GM19239 (cell line): ENCODE results near the gene ALDH3A2.

ENCODE experiments used
- DNase-seq: peaks from one replicate; pipeline ENCODE4 v3.0.0; 2011; ENCODE audit warnings: low spot score; ENCODE audit not compliant: insufficient read length
- FAIRE-seq: peaks from 2 replicates; lab custom pipeline; 2011; peaks lifted over from hg19 to GRCh38; lab: Jason Lieb, UNC

Gene ALDH3A2

GRCh38 chr17:19648475-19649273, at the start of gene ALDH3A2:
TSS of gene ALDH3A2 (plus strand) at chr17:19648751. CDS start at chr17:19648972, 221 bp downstream.
- peak; percentile 96 for DNase-seq
- FAIRE-seq, result peak; percentile 81

DNA sequence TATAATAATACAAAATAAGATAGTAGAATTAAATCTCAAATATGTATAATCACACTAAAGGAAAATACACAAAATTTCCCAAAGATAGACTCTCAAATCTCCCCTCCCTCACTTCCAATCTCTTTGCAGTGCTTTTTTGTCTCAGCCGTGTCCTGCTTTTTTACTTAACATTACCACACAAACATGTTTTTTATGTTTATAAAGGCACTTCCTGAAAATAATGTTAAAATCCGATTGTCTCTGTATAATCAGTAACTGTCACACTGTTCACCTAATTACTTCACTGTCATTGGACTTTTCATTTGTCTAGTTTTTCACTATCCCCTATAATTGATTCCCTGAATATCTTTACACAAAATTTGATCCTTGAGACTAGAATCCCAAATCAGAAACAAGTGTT, 38.2 kb upstream of the ALDH3A2 start:
- DNase-seq (no peak), FAIRE-seq (no peak)

DNA sequence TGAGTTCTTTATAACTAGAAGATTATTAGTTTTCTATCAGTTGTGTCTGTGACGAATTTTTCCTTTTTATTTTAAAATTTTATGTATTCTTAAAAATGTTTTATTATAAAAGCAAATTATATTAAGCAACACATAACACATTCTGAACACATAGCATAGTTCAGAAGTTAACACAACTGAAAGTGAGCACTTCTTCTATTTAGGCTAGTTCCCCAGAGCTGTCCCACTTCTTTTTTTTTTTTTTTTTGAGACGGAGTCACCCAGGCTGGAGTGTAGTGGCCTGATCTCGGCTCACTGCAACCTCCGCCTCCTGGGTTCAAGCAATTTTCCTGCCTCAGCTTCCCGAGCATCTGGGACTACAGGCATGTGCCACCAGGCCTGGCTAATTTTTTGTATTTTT, 37.7 kb upstream of the ALDH3A2 start:
- DNase-seq, result no peak
- no peak for FAIRE-seq

DNA sequence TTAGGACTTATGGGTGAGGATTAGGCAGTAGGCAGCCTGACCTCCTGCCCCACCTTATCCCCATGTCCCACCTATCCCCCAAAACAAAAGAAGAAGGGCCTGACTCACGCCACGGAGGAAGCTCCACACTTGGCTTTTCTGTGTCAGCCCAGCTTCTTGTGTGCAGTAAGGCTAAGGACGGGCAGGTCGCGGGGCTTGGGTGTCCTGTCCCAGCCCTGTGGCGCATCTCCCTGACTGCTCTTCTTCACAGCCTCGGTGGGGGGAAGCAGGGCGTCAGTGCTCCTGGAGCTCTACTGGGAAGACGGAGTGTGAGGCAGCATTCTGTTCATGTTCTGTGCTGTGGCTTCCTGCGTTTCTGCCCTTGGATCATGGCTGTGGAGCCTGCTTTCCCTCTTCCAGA, 34.6 kb upstream of the ALDH3A2 start:
- DNase-seq, result no peak
- FAIRE-seq, result no peak

GRCh38 chr17:19614900-19615299, 33.7 kb upstream of the ALDH3A2 start:
- FAIRE-seq, result no peak

DNA sequence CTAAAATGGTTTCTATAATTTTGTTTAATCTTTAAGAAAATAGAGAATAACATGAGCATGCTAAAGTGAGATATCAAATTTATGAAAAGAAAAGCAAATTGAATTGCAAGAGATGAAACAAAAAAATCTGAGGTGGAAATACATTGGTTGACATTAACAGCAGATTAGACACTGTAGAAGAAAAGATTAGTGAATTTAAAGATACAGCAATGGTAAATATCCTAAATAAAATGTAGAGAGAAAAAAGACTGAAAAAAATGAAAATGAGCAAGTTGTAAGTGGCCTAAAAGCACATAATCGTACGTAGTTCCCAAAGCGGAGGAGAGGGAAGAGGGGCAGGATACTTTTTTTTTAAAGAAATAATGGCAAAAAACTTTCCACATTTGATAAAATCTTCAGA, 30.5 kb upstream of the ALDH3A2 start:
- DNase-seq, result no peak
- FAIRE-seq, result no peak

More at GRCh38 chr17:19614900-19615299, 33.7 kb upstream of the ALDH3A2 start:
- no peak for DNase-seq

- DNase-seq (no peak), FAIRE-seq (no peak)
Measured at GRCh38 chr17:19619705-19620325, 28.7 kb upstream of the ALDH3A2 start.

DNA sequence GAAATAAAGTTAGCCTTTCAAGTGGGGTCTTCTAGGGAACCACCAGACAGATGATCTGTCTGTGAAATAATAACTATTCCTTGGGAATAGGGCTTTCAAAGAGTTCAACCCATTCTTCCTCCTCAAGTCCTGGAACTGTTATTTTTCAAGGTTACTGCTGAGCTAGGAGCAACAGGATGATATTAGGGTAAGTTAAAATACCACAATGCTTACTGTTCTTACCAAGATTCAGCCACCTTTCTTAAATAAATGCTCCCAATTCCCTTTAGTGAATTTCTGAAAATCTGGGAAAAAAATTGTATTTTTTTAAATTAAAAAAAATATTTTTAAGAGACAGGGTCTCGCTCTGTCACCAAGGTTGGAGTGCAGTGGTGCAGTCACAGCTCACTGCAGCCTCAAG, 26.9 kb upstream of the ALDH3A2 start:
- FAIRE-seq (no peak), DNase-seq (no peak)

GRCh38 chr17:19626079-19626478, 22.5 kb upstream of the ALDH3A2 start:
- no peak for DNase-seq
- no peak for FAIRE-seq

- DNase-seq (no peak), FAIRE-seq (no peak)
Measured at GRCh38 chr17:19629449-19629848, 19.1 kb upstream of the ALDH3A2 start.

DNA sequence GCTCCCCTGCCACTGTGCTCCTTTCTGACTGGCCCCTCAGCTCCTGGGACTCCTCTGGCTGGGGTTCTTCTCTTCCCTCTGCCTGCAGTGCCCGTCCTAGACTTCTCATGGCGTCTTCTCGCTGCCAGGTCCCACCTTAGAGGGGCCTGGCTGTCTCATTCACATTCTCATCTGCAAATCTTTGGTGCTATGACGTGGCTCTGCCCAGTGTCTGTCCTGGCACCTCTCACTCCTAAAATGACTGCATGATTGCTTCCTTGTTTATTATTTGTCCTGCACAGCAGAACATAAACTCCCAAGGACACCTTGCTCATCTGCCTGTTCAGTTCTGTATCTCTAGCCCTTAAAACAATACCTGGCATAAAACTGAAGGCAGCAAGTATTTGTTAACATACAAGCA, 18.5 kb upstream of the ALDH3A2 start:
- DNase-seq (no peak), FAIRE-seq (no peak)

- DNase-seq, result no peak
- FAIRE-seq, result no peak
Measured at GRCh38 chr17:19630661-19631060, 17.9 kb upstream of the ALDH3A2 start.

DNA sequence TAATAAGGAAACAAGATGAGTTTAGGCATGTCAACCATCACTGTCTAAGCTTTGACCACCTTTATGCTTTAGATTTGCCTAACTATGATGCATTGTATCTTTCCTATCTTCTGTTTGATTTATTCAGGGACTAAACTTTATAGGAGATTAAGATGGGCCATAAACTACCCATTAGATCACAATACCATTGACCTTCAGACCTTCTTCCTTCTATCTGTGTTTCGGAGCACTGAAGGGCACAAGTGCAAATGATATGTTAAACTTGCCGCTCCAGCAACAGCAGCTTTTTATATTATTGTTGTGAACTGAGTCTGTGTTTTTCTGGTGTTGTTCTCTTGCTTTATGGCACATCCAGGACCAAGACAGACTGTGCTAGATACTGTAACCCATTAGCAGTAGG, 16.6 kb upstream of the ALDH3A2 start:
- no peak for DNase-seq
- no peak for FAIRE-seq

DNA sequence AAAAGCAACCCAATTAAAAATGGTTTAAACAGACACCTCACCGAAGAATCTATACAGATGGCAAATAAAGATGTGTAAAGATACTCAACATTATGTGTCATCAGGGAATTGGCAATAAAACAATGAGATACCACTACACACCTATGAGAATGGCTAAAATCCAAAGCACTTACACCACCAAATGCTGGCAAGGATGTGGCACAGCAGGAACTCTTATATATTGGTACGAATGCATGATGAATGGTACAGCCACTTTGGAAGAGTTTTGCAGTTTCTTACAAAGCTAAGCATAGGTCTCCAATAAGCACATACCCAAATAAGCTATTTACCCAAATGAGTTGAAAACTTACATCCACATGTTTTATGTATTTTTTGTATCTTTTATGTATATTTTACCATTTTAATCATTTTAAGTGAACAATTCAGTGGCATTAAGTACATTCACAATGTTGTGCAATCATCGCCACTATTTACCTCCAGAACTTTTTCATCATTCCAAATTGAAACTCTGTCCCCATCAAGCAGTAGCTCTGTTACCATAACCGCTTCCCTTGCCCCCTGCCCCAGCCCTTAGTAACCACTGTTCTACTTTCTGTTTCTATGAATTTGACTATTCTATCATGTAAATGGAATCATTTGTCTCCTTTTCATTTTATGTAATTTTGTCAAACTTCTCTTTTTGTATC, 6.7 kb upstream of the ALDH3A2 start:
- DNase-seq (no peak), FAIRE-seq (no peak)

GRCh38 chr17:19642373-19642893, 6.1 kb upstream of the ALDH3A2 start:
- FAIRE-seq, result no peak
- no peak for DNase-seq

- DNase-seq, result no peak
- FAIRE-seq, result no peak
Measured at GRCh38 chr17:19644493-19645210, 3.9 kb upstream of the ALDH3A2 start.

- DNase-seq (peak; percentile 27), FAIRE-seq (peak; percentile 70)
Measured at GRCh38 chr17:19645734-19646201, 2.8 kb upstream of the ALDH3A2 start.

DNA sequence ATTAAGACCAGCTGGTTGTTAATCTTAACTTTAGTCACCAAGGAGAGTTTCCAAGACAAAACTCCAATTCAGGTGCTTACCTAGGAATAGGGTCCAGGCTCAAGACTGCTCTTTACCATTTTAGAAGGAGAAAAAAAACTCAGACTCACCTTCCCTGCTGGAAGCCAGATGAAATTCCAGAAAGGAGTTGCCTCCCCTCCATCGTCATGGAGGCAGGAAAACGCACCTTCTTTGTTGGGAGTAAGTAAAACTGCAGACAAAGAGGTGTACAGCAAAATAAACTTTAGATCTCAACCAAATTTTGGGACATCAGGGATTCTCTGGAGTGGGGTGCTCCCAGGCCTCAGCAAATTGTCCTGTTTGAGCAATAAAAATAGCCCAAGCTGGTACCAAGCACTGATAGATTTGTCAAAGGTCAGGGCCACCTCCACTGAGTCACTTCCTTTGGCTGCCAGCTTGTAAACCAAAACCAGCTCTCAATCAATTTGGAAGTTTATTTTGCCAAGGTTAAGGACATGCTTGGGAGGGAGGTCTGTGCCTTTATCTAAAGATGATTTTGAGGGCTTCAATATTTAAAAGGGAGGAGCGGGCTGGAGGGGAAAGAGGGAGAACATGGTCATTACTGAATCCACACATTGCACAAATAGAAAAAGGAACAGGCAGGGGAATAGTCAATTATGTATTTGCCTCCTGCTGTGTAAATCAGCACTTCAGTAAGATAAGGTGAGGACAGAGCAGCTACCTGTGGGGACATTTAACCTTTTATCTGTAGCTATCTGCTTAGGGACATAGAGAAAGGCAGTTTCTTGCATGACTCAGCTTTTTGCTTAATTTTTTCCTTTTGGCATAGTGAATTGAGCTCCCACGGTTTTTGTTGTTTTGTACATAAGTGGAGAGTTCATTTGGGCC, 1.5 kb upstream of the ALDH3A2 start:
- DNase-seq, result no peak
- no peak for FAIRE-seq
